AML-193 (cell line): ENCODE measurements around the gene SNUPN.
A peak's percentile ranks its signal among the peaks of the same experiment; 100 is the strongest.

Source experiments
- DNase-seq, 2 experiments: peaks; one replicate each; lab custom pipeline; 2025; lab: John Stamatoyannopoulos, UW

SNUPN gene

GRCh38 chr15:75654201-75654907 is 28.8 kb upstream of the SNUPN start:
- no peak for DNase-seq

- no peak for DNase-seq
Measured at GRCh38 chr15:75653347-75653913, 27.9 kb upstream of the SNUPN start.

- DNase-seq, result no peak
Measured at GRCh38 chr15:75651810-75652543, 26.5 kb upstream of the SNUPN start.

- DNase-seq, result no peak
Measured at GRCh38 chr15:75650908-75651809, 25.6 kb upstream of the SNUPN start.

GRCh38 chr15:75649848-75650247 is 24.3 kb upstream of the SNUPN start:
- DNase-seq, result no peak

- no peak for DNase-seq
Measured at GRCh38 chr15:75649045-75649761, 23.7 kb upstream of the SNUPN start.

- DNase-seq, result no peak
Measured at GRCh38 chr15:75648156-75649000, 22.9 kb upstream of the SNUPN start.

- peak; percentile 28 to 30 for DNase-seq
Measured at GRCh38 chr15:75647370-75648155, 22.0 kb upstream of the SNUPN start, which contains the start of gene SNX33. Gene SNX33 (plus strand): TSS chr15:75647912. CDS start chr15:75649103, 1,191 bp downstream.

- DNase-seq, result no peak
Measured at GRCh38 chr15:75646944-75647364, 21.4 kb upstream of the SNUPN start.

- no peak for DNase-seq
Measured at GRCh38 chr15:75646112-75646943, 20.8 kb upstream of the SNUPN start.

GRCh38 chr15:75644376-75644775 is 18.9 kb upstream of the SNUPN start:
- no peak for DNase-seq

GRCh38 chr15:75641603-75642002 is 16.1 kb upstream of the SNUPN start:
- no peak for DNase-seq

- DNase-seq, result no peak
Measured at GRCh38 chr15:75641179-75641503, 15.6 kb upstream of the SNUPN start.

GRCh38 chr15:75640483-75641178 is 15.1 kb upstream of the SNUPN start:
- DNase-seq, result peak; percentile 58 to 66

- DNase-seq, result peak; percentile 93 to 97
Measured at GRCh38 chr15:75639709-75640482, 14.4 kb upstream of the SNUPN start, which contains the start of gene IMP3. Gene IMP3 (minus strand): TSS chr15:75640224. CDS start chr15:75640168, 56 bp downstream.

- no peak for DNase-seq
Measured at GRCh38 chr15:75639191-75639708, 13.7 kb upstream of the SNUPN start.
